ENCODE measurements around the gene VDAC1.
A peak's percentile ranks its signal among the peaks of the same experiment; 100 is the strongest.

Gene VDAC1

DNA sequence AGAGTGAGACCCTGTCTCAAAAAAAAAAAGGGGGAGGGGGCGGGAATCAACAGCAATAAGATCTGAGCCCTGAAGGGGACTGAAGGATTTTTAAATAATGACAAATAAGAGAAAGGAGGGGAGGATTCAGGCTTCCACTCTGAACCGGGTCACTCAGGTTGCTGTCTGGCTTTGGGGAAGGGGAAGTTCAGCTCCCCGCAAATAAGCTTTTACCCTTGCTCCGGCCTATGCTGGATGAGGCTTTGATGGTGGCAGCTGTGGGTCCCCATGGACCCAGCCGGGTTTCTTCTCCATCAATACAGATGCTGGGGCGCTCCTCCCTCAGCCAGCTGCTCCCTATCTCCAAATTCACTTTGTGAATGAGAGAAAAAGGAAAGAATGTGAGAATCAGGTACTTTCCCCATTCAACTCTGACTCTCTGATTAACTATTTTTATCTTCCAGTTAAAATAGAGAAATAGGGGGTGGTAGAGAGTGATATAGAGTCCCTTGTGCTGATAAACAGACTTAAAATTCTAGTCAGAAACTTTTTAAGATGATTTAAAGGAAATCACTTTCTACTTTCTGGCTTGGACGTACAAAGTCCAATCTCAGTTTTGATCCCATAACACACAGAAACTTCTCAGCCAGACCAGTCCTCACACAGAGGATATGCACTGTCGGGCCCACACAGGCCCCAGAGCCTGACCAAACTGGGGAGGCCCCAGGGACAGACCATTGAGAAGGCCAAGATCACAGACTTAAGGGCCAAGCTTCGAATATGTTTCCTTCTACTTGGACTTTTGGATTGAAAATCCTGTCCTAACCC lies 76.0 kb downstream of the VDAC1 start:
- DNase-seq: no peak

DNA sequence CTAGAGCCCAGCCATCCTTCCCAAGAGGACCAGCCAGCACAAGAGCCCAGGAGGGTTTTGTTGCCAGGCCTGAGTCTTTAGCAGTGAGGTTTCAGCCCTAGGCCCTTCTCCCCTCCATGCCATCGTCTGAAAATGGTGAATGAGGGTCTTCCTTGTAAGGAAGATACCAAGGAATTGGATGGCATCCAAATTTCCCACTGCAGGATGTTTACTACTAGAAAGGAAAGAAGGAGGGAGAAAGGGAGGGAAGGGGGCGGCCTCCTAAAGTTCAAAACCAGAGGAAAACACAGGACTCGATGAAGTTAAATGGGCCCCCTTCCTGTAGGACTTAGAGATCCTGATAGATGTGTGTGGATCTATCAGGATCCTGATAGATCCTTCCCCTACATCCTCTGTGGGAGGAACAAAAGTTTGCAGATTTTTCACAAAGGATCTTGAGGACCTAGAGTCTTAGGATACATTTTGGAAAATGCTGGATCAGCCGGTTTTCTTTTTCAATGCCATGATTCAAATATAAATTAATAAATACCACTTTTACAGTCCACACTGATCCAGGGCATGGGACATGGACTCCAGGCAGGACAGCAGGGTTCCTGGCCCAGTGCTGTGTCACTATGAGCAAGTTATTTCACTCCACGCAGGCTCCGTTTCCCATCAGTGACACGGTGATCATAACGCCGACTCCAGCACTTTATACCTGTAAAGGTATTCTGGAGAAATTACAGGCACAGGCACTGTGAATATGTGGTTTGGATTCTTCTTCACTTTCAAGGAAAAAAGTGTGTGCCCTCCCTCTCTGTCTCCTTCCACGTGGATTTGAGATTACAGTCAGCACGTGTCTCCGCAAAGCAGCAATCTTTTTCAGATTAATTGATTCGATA lies 77.2 kb downstream of the VDAC1 start:
- DNase-seq: no peak

DNA sequence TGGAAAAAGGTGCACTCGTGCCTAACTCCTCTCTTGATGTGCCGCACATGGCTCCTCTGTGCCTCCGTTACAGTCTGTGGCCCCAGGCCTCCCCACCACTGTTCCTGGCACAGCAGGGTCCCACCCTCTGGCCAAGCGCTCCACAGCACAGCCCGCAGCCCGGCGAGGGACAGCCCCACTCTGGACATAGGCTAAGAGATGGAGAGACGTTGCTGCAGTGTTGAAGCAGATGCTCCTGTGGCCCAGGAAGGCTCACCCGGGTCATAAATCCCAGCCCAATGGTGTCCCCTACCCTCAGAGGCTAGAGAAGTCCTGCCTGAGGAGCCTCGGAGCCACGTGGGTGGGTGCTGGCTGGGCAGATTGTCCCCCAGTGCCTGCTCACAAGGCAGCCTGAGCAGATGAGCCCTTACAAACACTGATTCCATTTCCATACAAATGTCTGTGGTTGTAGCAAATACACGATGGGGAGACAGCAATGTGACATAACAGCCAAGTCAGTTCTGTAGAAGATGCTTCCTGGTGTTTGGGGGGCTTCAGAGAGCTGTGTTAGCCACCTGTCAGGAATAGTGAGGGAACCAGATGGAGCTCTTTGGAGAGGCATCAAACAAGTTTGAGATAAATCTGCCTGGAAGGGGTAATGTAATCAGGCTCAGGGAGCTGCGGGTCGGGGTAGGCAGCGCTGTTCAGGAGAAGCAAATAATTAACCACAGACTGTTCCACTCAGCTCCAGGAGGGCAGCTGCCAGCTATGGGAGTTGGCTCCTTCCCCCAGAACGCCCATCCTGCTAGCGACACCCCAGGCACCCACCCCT lies 78.1 kb downstream of the VDAC1 start:
- no peak for DNase-seq

- DNase-seq: no peak
These were observed 78.8 kb downstream of the VDAC1 start for GRCh38 chr5:133925866-133926488.

GRCh38 chr5:133925269-133925668 lies 79.5 kb downstream of the VDAC1 start:
- no peak for DNase-seq

GRCh38 chr5:133924221-133924920 lies 80.4 kb downstream of the VDAC1 start:
- DNase-seq: peak in 7 of 58 donors; percentile 11 to 38 (median 15)

DNA sequence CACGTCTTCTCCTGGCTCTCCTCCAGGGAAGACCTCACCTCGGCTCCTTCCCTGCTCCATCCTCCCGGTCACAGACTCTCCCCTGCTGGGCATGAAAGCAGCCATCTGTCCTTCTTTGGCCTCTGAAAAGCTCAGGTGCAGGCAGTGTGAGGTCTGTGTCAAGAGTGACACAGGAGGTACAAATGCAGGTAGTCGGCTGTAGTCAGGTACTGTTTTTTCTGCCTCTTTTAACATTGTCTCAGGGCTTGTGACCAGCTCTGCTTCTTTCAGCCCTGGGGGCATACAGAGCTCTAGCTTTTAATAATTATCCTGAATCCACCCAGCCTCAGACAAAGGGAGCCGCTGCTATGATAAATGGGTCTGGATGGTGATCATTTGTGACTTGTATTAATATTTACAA lies 82.8 kb downstream of the VDAC1 start:
- no peak for DNase-seq
